ENCODE measurements around the gene TBC1D1.
A peak's percentile ranks its signal among the peaks of the same experiment; 100 is the strongest.

The TBC1D1 gene

GRCh38 chr4:38155589-38156294 is 264.9 kb downstream of the TBC1D1 start:
- no peak; a peak in 1 of 22 replicates for TF ChIP-seq Cebpa-rat (IDR thresholded peaks at IDR 0.05)
- peak overlapping the region in 1 of 11 experiments; percentile 66; a peak in 3 of 22 replicates for H3K9ac ChIP-seq
- no peak overlapping the region for H3K4me3 ChIP-seq
- H3K36me3 ChIP-seq, result no peaks in the 10 kb centered on the region
- peak overlapping the region in 2 of 11 experiments; percentile 54 to 77; a peak in 4 of 22 replicates for H3K27ac ChIP-seq
- H3K4me2 ChIP-seq, result peak overlapping the region in 9 of 11 experiments; percentile 33 to 94 (median 85); a peak in 15 of 22 replicates
- peaks cover 0 to 14% (median 12%) of the 10 kb centered on the region in 11 experiments; a peak in 18 of 22 replicates for H3K9me3 ChIP-seq (replicated peaks in 1 of 11)
- no peaks in the 10 kb centered on the region for H3K27me3 ChIP-seq
- peaks cover 30 to 89% (median 49%) of the 10 kb centered on the region in 10 experiments for H3K4me1 ChIP-seq
- no peaks in the 10 kb centered on the region for H4K20me1 ChIP-seq

- Histone ChIP-seq H3K27me3 (no peaks in the 10 kb centered on the region), H3K9me3 (replicated peaks in 1 of 11) (no peaks in the 10 kb centered on the region), H3K27ac (no peak overlapping the region; a peak in 1 of 22 replicates), H3K4me2 (peak overlapping the region; percentile 23 to 89 (median 50)), H3K36me3 (no peaks in the 10 kb centered on the region), H3K4me3 (no peak overlapping the region), H3K9ac (no peak overlapping the region), H4K20me1 (no peaks in the 10 kb centered on the region), H3K4me1 (peaks cover 30 to 96% (median 49%) of the 10 kb centered on the region in 10 experiments)
- no peak for TF ChIP-seq Cebpa-rat (IDR thresholded peaks at IDR 0.05)
Observed at GRCh38 chr4:38157592-38157991, 266.7 kb downstream of the TBC1D1 start.

DNA sequence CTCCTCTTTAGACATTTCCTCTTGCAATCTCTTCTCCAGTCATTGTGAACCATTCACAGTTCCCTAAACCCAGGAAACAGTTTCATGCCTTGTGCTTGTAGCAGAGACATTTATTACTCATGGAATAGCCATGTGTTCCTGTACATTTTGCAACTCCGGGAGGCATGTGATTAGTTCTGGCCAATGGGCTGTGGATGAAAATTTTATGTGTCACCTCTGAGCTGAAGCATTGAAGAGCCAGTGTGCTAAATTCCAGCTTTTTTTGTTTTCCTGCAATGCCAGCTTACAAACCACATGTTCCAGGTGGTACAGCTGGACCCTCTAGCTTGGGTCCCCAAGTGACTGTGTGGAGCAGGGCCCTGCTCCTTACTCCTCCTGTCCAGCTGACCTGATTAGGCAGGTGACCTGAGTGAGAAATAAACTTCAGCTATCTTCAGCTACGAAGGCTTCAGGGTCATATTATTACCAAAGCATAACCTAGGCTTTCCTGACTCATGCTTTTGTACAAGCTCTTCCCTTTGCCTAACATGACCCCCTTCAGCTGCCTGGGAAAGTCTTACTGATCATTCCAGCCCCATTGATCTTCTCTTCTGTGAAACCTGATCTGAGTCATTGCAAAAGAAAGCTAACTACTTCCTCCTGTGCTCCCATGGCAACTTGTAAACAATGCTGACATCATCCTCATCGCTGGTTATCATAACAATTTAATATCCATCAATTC is 269.8 kb downstream of the TBC1D1 start:
- Histone ChIP-seq H3K36me3 (no peaks in the 10 kb centered on the region), H3K4me2 (peak overlapping the region in 6 of 11 experiments; percentile 14 to 88 (median 65); a peak in 11 of 22 replicates), H3K9me3 (replicated peaks in 1 of 11) (peaks cover 6 to 20% (median 14%) of the 10 kb centered on the region in 11 experiments; a peak in 21 of 22 replicates), H3K27me3 (no peaks in the 10 kb centered on the region), H3K4me1 (peaks cover 9 to 96% (median 23%) of the 10 kb centered on the region in 10 experiments), H3K4me3 (no peak overlapping the region), H3K27ac (peak overlapping the region in 5 of 11 experiments; percentile 44 to 95 (median 92); a peak in 12 of 22 replicates), H4K20me1 (no peaks in the 10 kb centered on the region), H3K9ac (peak overlapping the region in 4 of 11 experiments; percentile 48 to 84 (median 73); a peak in 7 of 22 replicates)
- peak in 4 of 11 experiments; percentile 10 to 54 (median 24); a peak in 4 of 22 replicates for TF ChIP-seq Cebpa-rat (IDR thresholded peaks at IDR 0.05)

DNA sequence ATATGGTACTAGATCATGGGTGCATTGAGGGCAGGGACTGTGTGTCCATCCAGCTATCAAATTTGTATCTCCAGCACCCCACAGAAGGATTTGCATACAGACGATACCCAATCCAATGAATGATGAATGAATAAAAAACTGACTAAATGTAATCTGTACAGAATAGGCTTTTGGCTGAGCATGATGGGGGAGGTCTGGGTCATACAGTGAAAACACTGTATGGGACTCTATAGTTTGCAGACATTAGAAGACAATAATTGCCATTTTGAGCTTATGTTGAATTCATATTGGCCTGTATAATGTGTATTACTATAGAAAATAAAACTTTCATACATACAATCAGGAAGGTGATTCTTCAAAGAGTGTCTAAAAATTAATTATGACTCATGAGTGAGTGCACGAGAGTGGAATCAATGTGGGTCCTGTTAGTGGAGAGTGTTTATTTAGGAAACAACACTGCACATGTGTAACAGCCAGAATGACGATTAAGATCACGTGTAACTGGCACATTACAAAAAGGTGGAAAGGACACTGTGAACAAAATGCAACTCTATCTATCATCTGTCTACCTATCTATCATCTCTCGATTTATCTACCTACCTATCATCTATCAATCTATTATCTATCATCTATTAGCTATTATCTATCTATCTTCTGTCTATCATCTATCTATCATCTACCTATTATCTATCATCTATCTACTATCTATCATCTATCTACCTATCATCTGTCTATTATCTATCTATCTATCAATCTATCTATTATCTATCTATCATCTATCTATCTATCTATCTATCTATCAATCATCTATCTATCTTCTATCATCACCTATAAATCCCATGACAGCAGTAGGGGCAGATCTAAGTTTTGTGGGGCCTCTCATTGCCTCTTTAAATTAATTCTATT is 270.6 kb downstream of the TBC1D1 start:
- Histone ChIP-seq H3K9me3 (replicated peaks in 1 of 11) (peaks cover 6 to 27% (median 14%) of the 10 kb centered on the region in 11 experiments; a peak in 21 of 22 replicates), H3K4me2 (peak overlapping the region in 5 of 11 experiments; percentile 39 to 88 (median 71); a peak in 7 of 22 replicates), H3K4me1 (peaks cover 11 to 96% (median 27%) of the 10 kb centered on the region in 10 experiments), H3K36me3 (no peaks in the 10 kb centered on the region), H3K9ac (peak overlapping the region in 1 of 11 experiments; percentile 73; a peak in 2 of 22 replicates), H3K27me3 (no peaks in the 10 kb centered on the region), H3K27ac (peak overlapping the region in 3 of 11 experiments; percentile 92 to 95 (median 94); a peak in 7 of 22 replicates), H4K20me1 (no peaks in the 10 kb centered on the region), H3K4me3 (no peak overlapping the region)
- TF ChIP-seq Cebpa-rat (IDR thresholded peaks at IDR 0.05), result no peak

GRCh38 chr4:38162240-38162784 is 271.4 kb downstream of the TBC1D1 start:
- H3K27me3 ChIP-seq, result no peaks in the 10 kb centered on the region
- no peaks in the 10 kb centered on the region for H3K36me3 ChIP-seq
- peaks cover 6 to 27% (median 14%) of the 10 kb centered on the region in 11 experiments; a peak in 21 of 22 replicates for H3K9me3 ChIP-seq (replicated peaks in 1 of 11)
- no peak overlapping the region for H3K4me3 ChIP-seq
- peaks cover 15 to 97% (median 31%) of the 10 kb centered on the region in 10 experiments for H3K4me1 ChIP-seq
- peak overlapping the region in 3 of 11 experiments; percentile 25 to 51 (median 49); a peak in 6 of 22 replicates for H3K4me2 ChIP-seq
- no peaks in the 10 kb centered on the region for H4K20me1 ChIP-seq
- H3K27ac ChIP-seq, result peak overlapping the region in 5 of 11 experiments; percentile 24 to 95 (median 36); a peak in 8 of 22 replicates
- no peak for TF ChIP-seq Cebpa-rat (IDR thresholded peaks at IDR 0.05)
- H3K9ac ChIP-seq, result peak overlapping the region in 1 of 11 experiments; percentile 18; a peak in 1 of 22 replicates

GRCh38 chr4:38163216-38164006 is 272.5 kb downstream of the TBC1D1 start:
- Histone ChIP-seq H3K4me2 (peak overlapping the region in 3 of 11 experiments; percentile 11 to 51 (median 26); a peak in 4 of 22 replicates), H4K20me1 (no peaks in the 10 kb centered on the region), H3K36me3 (no peaks in the 10 kb centered on the region), H3K27me3 (no peaks in the 10 kb centered on the region), H3K27ac (peak overlapping the region in 3 of 11 experiments; percentile 28 to 95 (median 49); a peak in 4 of 22 replicates), H3K9me3 (replicated peaks in 1 of 11) (peaks cover 6 to 27% (median 14%) of the 10 kb centered on the region in 11 experiments; a peak in 21 of 22 replicates), H3K9ac (no peak overlapping the region), H3K4me1 (peaks cover 11 to 97% (median 29%) of the 10 kb centered on the region in 10 experiments; a peak in 18 of 20 replicates), H3K4me3 (no peak overlapping the region)
- TF ChIP-seq Cebpa-rat (IDR thresholded peaks at IDR 0.05), result no peak

DNA sequence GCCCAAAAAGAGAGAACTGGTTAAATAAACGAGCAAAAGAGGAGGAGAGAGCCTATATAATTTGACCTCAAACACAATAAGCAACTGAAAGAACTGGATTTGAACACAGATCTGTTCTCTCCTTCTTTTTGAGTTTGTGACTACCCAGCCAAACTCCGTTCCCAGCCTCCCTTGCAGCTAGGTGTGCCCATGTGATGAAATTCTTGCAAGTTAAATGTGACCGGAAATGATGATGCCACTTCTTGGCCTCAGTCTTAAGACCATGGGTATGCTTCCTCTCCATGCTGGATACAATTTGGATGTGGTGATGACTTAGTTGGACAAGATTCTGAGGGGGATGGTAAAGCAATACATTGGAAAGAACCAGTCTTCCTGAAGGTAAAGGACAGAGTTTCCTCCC is 273.5 kb downstream of the TBC1D1 start:
- H3K27me3 ChIP-seq, result no peaks in the 10 kb centered on the region
- H3K9me3 ChIP-seq (replicated peaks in 1 of 11), result peaks cover 6 to 27% (median 14%) of the 10 kb centered on the region in 11 experiments; a peak in 21 of 22 replicates
- no peak overlapping the region for H3K9ac ChIP-seq
- H4K20me1 ChIP-seq, result no peaks in the 10 kb centered on the region
- H3K4me1 ChIP-seq, result peaks cover 11 to 99% (median 29%) of the 10 kb centered on the region in 10 experiments; a peak in 18 of 20 replicates
- H3K4me2 ChIP-seq, result peak overlapping the region in 2 of 11 experiments; percentile 26 to 51; a peak in 2 of 22 replicates
- peak overlapping the region in 3 of 11 experiments; percentile 15 to 95 (median 85); a peak in 3 of 22 replicates for H3K27ac ChIP-seq
- H3K4me3 ChIP-seq, result no peak overlapping the region
- H3K36me3 ChIP-seq, result no peaks in the 10 kb centered on the region
- TF ChIP-seq Cebpa-rat (IDR thresholded peaks at IDR 0.05), result no peak
